Endothelial cell (in vitro differentiated cells): ENCODE measurements around the gene TAS2R39. TPM values are rescaled to one million over a fixed set of nuclear protein-coding genes. Genes with fewer than 3 reads are reported as not detected.
"Not testable (repeated sequence)": the region's sequence is repeated elsewhere in the genome, so short reads cannot be mapped to it uniquely, and the experiment has no call there.

Experiments used
- DNase-seq: peaks from one replicate; pipeline ENCODE4 v3.0.0; 2021; ENCODE audit warnings: low spot score
- H3K27ac Mint-ChIP-seq: one replicate; pipeline ENCODE4 v1.8.0; 2021; ENCODE audit warnings: mixed read lengths, inconsistent platforms; ENCODE audit not compliant: unreplicated experiment
- H3K27me3 Mint-ChIP-seq: one replicate; pipeline ENCODE4 v1.8.0; 2021; ENCODE audit warnings: mild to moderate bottlenecking, moderate library complexity, mixed read lengths, inconsistent platforms; ENCODE audit not compliant: unreplicated experiment
- H3K36me3 Mint-ChIP-seq: one replicate; pipeline ENCODE4 v1.8.0; 2021; ENCODE audit warnings: mild to moderate bottlenecking, low read depth, mixed read lengths, inconsistent platforms; ENCODE audit not compliant: unreplicated experiment
- H3K4me1 Mint-ChIP-seq: one replicate; pipeline ENCODE4 v1.8.0; 2021; ENCODE audit warnings: mild to moderate bottlenecking, mixed read lengths, inconsistent platforms; ENCODE audit not compliant: unreplicated experiment
- H3K4me3 Mint-ChIP-seq: one replicate; pipeline ENCODE4 v1.8.0; 2021; ENCODE audit warnings: mild to moderate bottlenecking, mixed read lengths, inconsistent platforms; ENCODE audit not compliant: unreplicated experiment
- H3K9me3 Mint-ChIP-seq: one replicate; pipeline ENCODE4 v1.8.0; 2021; ENCODE audit warnings: mixed read lengths, inconsistent platforms; ENCODE audit not compliant: unreplicated experiment
- total RNA-seq: library from RNA; stranded (reverse); fragmentation: NEBNext Ultra II Directional; extraction: Animal tissue kit (Norgen Biotek cat#: 25700); gene quantifications from one replicate; pipeline ENCODE4 v1.2.1, GENCODE V29; 2021; ENCODE audit not compliant: unreplicated experiment
- TF ChIP-seq, protein P1 (sequence below): fragments of 200-600 bp; sonication (generic); IDR thresholded peaks from one replicate; pipeline ENCODE4 v1.5.0; 2021; ENCODE audit warnings: antibody characterized with exemption; ENCODE audit not compliant: unreplicated experiment

Gene TAS2R39
- total RNA-seq, 1 donor from 2014 or later = not detected

DNA sequence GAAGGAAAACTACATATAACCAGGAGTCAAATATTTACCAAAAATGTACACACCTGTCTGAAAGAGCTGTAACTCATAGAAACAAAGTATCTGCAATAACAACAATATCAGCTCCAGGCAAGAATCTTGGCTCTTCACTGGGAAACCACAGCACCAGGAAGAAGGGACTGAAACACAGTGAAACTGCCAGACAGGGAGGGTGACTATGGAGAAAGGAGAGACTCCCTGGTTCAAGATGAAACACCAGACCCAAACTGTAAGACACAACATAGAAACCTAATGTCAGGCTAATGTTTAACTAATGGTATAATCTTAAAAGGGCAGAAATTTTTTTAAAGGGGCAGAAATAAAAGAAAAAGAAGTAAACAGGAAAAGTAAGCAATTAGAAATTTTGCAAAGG, 11.5 kb upstream of the TAS2R39 start:
- Mint-ChIP-seq H3K27ac (no peak overlapping the region), H3K4me1 (no peaks in the 10 kb centered on the region)
- DNase-seq = no peak

DNA sequence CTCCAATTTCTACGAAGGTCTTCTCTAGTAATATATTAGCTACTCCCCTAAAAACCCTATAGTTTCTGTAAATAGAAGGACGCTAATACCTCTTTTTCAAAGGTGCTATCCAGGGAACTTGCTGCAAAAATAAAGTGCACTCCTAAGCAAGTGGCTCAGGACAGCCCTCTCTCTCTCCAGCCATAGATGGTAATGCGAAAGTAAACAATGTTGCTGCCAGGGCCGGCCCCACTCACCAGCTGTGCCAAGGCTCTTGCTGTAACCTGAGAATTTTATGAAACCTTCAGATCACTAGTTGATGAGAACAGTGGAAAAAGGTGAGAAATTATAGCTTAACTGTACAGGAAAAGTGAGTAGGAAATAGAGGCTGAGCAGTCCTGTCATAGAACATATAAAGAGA, 10.9 kb upstream of the TAS2R39 start:
- H3K27me3 Mint-ChIP-seq = peaks cover 2% of the 10 kb centered on the region
- H3K36me3 Mint-ChIP-seq = no peaks in the 10 kb centered on the region
- peaks cover 2% of the 10 kb centered on the region for H3K9me3 Mint-ChIP-seq
- no peak overlapping the region for H3K4me3 Mint-ChIP-seq
- no peaks in the 10 kb centered on the region for H3K4me1 Mint-ChIP-seq
- no peak overlapping the region for H3K27ac Mint-ChIP-seq
- DNase-seq = no peak
- TF ChIP-seq, protein P1, sequence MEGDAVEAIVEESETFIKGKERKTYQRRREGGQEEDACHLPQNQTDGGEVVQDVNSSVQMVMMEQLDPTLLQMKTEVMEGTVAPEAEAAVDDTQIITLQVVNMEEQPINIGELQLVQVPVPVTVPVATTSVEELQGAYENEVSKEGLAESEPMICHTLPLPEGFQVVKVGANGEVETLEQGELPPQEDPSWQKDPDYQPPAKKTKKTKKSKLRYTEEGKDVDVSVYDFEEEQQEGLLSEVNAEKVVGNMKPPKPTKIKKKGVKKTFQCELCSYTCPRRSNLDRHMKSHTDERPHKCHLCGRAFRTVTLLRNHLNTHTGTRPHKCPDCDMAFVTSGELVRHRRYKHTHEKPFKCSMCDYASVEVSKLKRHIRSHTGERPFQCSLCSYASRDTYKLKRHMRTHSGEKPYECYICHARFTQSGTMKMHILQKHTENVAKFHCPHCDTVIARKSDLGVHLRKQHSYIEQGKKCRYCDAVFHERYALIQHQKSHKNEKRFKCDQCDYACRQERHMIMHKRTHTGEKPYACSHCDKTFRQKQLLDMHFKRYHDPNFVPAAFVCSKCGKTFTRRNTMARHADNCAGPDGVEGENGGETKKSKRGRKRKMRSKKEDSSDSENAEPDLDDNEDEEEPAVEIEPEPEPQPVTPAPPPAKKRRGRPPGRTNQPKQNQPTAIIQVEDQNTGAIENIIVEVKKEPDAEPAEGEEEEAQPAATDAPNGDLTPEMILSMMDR = no peak

More for the DNA sequence above, 11.5 kb upstream of the TAS2R39 start:
- TF ChIP-seq, protein P1 = no peak
- Mint-ChIP-seq H3K9me3 (peaks cover 5% of the 10 kb centered on the region), H3K4me3 (no peak overlapping the region), H3K36me3 (no peaks in the 10 kb centered on the region), H3K27me3 (peaks cover 2% of the 10 kb centered on the region)

DNA sequence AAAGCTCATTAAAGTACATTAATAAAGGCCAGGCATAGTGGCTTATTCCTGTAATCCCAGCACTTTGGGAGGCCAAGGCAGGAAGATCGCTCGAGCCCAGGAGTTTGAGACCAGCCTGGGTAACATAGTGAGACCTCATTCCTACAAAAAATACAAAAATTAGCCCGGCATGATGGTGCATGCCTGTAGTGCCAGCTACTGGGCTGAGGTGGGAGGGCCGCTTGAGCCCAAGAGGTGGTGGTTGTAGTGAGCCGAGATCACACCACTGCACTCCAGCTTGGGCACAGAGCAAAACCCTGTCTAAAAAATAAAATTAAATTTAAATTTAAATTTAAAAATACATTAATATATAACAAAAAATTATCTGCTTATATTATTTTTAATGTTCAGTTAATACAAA, 7.1 kb upstream of the TAS2R39 start:
- DNase-seq = no peak
- H3K4me3 Mint-ChIP-seq = no peak overlapping the region
- H3K36me3 Mint-ChIP-seq = no peaks in the 10 kb centered on the region
- TF ChIP-seq, protein P1 = no peak
- no peaks in the 10 kb centered on the region for H3K9me3 Mint-ChIP-seq
- no peaks in the 10 kb centered on the region for H3K4me1 Mint-ChIP-seq
- no peak overlapping the region for H3K27ac Mint-ChIP-seq
- no peaks in the 10 kb centered on the region for H3K27me3 Mint-ChIP-seq

DNA sequence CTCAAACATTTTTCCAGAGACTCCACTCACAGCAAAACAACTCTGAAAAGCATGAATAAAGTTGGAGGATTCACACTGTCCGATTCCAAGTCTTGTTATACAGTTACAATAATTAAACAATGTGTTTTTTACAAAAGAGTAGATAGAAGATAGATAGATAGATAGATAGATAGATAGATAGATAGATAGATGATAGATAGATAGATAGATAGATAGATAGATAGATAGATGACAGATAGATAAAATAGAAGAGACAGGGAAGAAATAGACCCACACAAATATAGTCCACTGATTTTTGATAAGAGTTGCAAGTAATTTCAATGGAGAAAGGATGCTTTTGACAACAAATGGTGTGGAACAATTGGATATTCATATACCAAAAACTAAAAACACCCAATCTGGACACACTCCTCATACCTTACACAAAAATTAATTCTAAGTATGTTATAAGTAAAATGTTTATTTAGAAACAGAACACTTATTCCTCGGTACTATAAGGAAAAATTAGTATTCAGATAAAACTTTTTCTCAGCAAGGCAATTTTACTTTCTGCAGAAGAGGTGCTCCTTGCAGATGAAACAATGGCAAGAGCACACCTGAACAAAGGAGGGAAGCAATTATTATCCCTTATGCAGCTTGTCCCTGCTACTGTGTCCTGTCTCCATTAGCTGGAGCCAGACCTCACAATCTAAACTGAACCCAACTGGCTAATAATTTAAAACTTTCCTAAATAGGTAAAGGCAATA, 5.7 kb upstream of the TAS2R39 start:
- H3K4me1 Mint-ChIP-seq = no peaks in the 10 kb centered on the region
- H3K27ac Mint-ChIP-seq = no peak overlapping the region
- DNase-seq = no peak
- no peak overlapping the region for H3K4me3 Mint-ChIP-seq
- TF ChIP-seq, protein P1 = no peak
- no peaks in the 10 kb centered on the region for H3K27me3 Mint-ChIP-seq
- H3K9me3 Mint-ChIP-seq = no peaks in the 10 kb centered on the region
- H3K36me3 Mint-ChIP-seq = no peaks in the 10 kb centered on the region

DNA sequence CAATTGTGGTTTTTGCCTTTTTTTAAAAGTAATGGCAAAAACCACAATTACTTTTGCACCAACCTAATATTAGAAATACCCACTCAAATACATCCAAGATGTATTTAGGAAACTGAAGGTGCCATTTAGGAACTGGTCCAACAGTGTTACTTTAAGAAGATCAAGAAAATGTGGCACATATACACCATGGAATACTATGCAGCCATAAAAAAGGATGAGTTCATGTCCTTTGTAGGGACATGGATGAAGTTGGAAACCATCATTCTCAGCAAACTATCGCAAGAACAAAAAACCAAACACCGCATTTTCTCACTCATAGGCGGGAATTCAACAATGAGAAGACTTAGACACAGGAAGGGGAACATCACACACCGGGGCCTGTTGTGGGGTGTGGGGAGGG, 2.4 kb upstream of the TAS2R39 start:
- H3K27me3 Mint-ChIP-seq, H3K27ac Mint-ChIP-seq, H3K4me3 Mint-ChIP-seq, DNase-seq, H3K4me1 Mint-ChIP-seq, H3K9me3 Mint-ChIP-seq, H3K36me3 Mint-ChIP-seq: not testable (repeated sequence)
